ENCODE results near the gene PLA2G3.
A peak's percentile ranks its signal among the peaks of the same experiment; 100 is the strongest.

The PLA2G3 gene

GRCh38 chr22:31150615-31151014 lies 10.3 kb upstream of the PLA2G3 start:
- in situ Hi-C loops (cut with HindIII; ENCODE audit: low sequenced_read_pairs): no loop called here
- TF ChIP-seq, protein P1, sequence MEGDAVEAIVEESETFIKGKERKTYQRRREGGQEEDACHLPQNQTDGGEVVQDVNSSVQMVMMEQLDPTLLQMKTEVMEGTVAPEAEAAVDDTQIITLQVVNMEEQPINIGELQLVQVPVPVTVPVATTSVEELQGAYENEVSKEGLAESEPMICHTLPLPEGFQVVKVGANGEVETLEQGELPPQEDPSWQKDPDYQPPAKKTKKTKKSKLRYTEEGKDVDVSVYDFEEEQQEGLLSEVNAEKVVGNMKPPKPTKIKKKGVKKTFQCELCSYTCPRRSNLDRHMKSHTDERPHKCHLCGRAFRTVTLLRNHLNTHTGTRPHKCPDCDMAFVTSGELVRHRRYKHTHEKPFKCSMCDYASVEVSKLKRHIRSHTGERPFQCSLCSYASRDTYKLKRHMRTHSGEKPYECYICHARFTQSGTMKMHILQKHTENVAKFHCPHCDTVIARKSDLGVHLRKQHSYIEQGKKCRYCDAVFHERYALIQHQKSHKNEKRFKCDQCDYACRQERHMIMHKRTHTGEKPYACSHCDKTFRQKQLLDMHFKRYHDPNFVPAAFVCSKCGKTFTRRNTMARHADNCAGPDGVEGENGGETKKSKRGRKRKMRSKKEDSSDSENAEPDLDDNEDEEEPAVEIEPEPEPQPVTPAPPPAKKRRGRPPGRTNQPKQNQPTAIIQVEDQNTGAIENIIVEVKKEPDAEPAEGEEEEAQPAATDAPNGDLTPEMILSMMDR (IDR thresholded peaks at IDR 0.05; ENCODE audit: low read depth, low read length, missing control alignments): peak; percentile 56

DNA sequence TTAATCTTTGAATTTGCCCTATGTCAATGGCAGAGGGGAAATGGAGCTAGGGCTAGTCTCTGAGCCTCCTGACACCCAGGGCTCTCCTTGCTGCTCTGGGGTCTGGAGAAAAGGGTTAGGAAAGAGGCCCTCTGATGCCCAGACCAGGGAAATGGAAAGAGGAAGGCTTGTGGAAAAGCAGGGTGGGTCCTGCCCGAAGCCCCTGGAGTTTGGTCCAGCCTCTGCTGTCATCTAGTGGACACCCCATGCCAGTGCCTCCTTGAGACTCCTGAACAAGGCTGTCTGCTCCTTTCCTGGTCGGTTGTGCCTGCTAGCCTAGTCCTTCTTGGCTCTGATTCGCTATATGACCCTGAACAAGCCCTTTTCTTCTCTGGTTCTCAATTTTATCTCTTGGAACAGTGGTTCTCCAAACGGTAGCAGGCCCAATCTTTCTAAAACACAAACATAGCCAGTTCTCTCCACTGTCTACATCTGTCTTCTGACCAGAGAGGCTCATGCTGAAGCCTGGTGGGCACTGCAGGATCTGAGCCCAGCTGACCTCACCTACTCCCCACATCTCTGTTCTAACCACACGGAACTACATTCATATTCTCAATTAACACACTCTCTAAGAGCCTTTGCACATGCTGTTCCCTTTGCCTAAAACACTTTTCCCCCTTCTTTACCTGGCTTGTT lies 8.8 kb upstream of the PLA2G3 start:
- peak; percentile 62 for DNase-seq (ENCODE audit: low read depth)
- TF ChIP-seq, protein P1 (IDR thresholded peaks at IDR 0.05; ENCODE audit: low read depth, low read length, missing control alignments): peak; percentile 97
- no peak overlapping the region for H3K4me3 ChIP-seq (ENCODE audit: low read depth, low read length)
- in situ Hi-C loops (cut with HindIII; ENCODE audit: low sequenced_read_pairs): no loop called here

More at GRCh38 chr22:31150615-31151014, 10.3 kb upstream of the PLA2G3 start:
- H3K4me3 ChIP-seq (ENCODE audit: low read depth, low read length): no peak overlapping the region
- no peak for DNase-seq (ENCODE audit: low read depth)

GRCh38 chr22:31148488-31148887 lies 8.2 kb upstream of the PLA2G3 start:
- H3K4me3 ChIP-seq (ENCODE audit: low read depth, low read length): no peak overlapping the region
- DNase-seq (ENCODE audit: low read depth): no peak
- TF ChIP-seq, protein P1 (IDR thresholded peaks at IDR 0.05; ENCODE audit: low read depth, low read length, missing control alignments): no peak
- in situ Hi-C loops (cut with HindIII; ENCODE audit: low sequenced_read_pairs): no loop called here

GRCh38 chr22:31144223-31144622 lies 3.9 kb upstream of the PLA2G3 start:
- DNase-seq (ENCODE audit: low read depth): no peak
- in situ Hi-C loops (cut with HindIII; ENCODE audit: low sequenced_read_pairs): no loop called here
- TF ChIP-seq, protein P1 (IDR thresholded peaks at IDR 0.05; ENCODE audit: low read depth, low read length, missing control alignments): no peak
- H3K4me3 ChIP-seq (ENCODE audit: low read depth, low read length): no peak overlapping the region

DNA sequence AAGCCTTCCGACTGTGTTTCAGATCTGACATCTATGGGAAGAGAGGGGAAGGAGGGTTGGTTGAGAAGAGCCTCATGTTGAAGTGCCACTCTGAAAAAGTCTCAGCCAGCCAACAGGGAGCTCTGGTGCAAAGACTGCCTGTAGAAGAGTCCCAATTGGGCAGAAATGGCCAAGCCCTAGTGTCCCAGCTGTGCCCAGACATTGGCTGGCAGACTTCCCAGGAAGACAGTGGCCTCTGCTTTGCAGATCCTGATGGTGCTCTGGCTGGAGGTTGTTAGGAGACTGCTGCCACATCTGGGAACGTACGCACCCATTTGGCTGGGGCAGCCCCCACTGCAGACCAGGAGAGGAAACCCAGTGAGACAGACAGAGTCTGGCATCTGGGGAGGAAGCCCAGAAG lies 3.2 kb upstream of the PLA2G3 start:
- TF ChIP-seq, protein P1 (IDR thresholded peaks at IDR 0.05; ENCODE audit: low read depth, low read length, missing control alignments): no peak
- in situ Hi-C loops (cut with HindIII; ENCODE audit: low sequenced_read_pairs): no loop called here
- no peak overlapping the region for H3K4me3 ChIP-seq (ENCODE audit: low read depth, low read length)
- no peak for DNase-seq (ENCODE audit: low read depth)

- in situ Hi-C loops (cut with HindIII; ENCODE audit: low sequenced_read_pairs): no loop called here
Observed at GRCh38 chr22:31143038-31143437, 2.7 kb upstream of the PLA2G3 start.

More at GRCh38 chr22:31143038-31143437, 2.7 kb upstream of the PLA2G3 start:
- no peak for DNase-seq (ENCODE audit: low read depth)
- no peak overlapping the region for H3K4me3 ChIP-seq (ENCODE audit: low read depth, low read length)
- TF ChIP-seq, protein P1 (IDR thresholded peaks at IDR 0.05; ENCODE audit: low read depth, low read length, missing control alignments): no peak
